ENCODE results near the gene PSTK. TPM values are rescaled to one million over a fixed set of nuclear protein-coding genes. Genes with fewer than 3 reads are reported as not detected.

The PSTK gene
- total RNA-seq, 4 donors from 2014 or later = 3.9 to 6.3 (median 5.2) TPM

GRCh38 chr10:122998360-122998917 lies 18.2 kb downstream of the PSTK start:
- intact Hi-C loops (cut with DNase I) = no loop called here
- H3K4me3 ChIP-seq (replicated peaks in 1 of 3) = no peak overlapping the region
- H3K36me3 ChIP-seq = peaks cover 16 to 19% of the 10 kb centered on the region in 2 donors
- DNase-seq = no peak
- H3K4me1 ChIP-seq = peaks cover 0 to 5% of the 10 kb centered on the region in 2 donors
- H3K27me3 ChIP-seq = no peaks in the 10 kb centered on the region
- H3K9me3 ChIP-seq = no peaks in the 10 kb centered on the region
- H3K27ac ChIP-seq = no peak overlapping the region
- no peak for TF ChIP-seq CTCF (IDR thresholded peaks at IDR 0.05)
- TF ChIP-seq POLR2A (IDR thresholded peaks at IDR 0.05) = no peak
- WGBS, 2 donors = 92 to 95% methylated on average over 6 of the region's 6 CpGs

GRCh38 chr10:122998934-122999333 lies 18.7 kb downstream of the PSTK start:
- no peaks in the 10 kb centered on the region for H3K9me3 ChIP-seq
- no peak for DNase-seq
- no peak overlapping the region for H3K4me3 ChIP-seq (replicated peaks in 1 of 3)
- H3K27me3 ChIP-seq = no peaks in the 10 kb centered on the region
- intact Hi-C loops (cut with DNase I) = no loop called here
- H3K4me1 ChIP-seq = peaks cover 0 to 5% of the 10 kb centered on the region in 2 donors
- peaks cover 12 to 15% of the 10 kb centered on the region in 2 donors for H3K36me3 ChIP-seq
- WGBS, 2 donors = 95 to 98% methylated on average over 3 of the region's 3 CpGs
- no peak for TF ChIP-seq CTCF (IDR thresholded peaks at IDR 0.05)
- TF ChIP-seq POLR2A (IDR thresholded peaks at IDR 0.05) = no peak
- no peak overlapping the region for H3K27ac ChIP-seq

GRCh38 chr10:122999347-122999746 lies 19.1 kb downstream of the PSTK start:
- H3K27me3 ChIP-seq = no peaks in the 10 kb centered on the region
- TF ChIP-seq CTCF (IDR thresholded peaks at IDR 0.05) (no peak), POLR2A (IDR thresholded peaks at IDR 0.05) (no peak)
- no peak for DNase-seq
- peaks cover 0 to 5% of the 10 kb centered on the region in 2 donors for H3K4me1 ChIP-seq
- no peak overlapping the region for H3K4me3 ChIP-seq (replicated peaks in 1 of 3)
- intact Hi-C loops (cut with DNase I) = no loop called here
- no peak overlapping the region for H3K27ac ChIP-seq
- peaks cover 8 to 11% of the 10 kb centered on the region in 2 donors for H3K36me3 ChIP-seq
- H3K9me3 ChIP-seq = no peaks in the 10 kb centered on the region
- WGBS, 2 donors = 70 to 85% methylated on average over 3 of the region's 3 CpGs

- DNase-seq = no peak
- intact Hi-C loops (cut with DNase I) = no loop called here
- peaks cover 0 to 5% of the 10 kb centered on the region in 2 donors for H3K4me1 ChIP-seq
- 87 to 89% methylated on average over 3 of the region's 3 CpGs for WGBS, 2 donors
- H3K9me3 ChIP-seq = no peaks in the 10 kb centered on the region
- peaks cover 4 to 7% of the 10 kb centered on the region in 2 donors for H3K36me3 ChIP-seq
- H3K27ac ChIP-seq = no peak overlapping the region
- no peak overlapping the region for H3K4me3 ChIP-seq (replicated peaks in 1 of 3)
- TF ChIP-seq CTCF (IDR thresholded peaks at IDR 0.05) (no peak), POLR2A (IDR thresholded peaks at IDR 0.05) (no peak)
- H3K27me3 ChIP-seq = no peaks in the 10 kb centered on the region
These were observed 20.0 kb downstream of the PSTK start for GRCh38 chr10:123000155-123000554.

- Histone ChIP-seq H3K4me3 (replicated peaks in 1 of 3) (no peak overlapping the region), H3K4me1 (peaks cover 0 to 5% of the 10 kb centered on the region in 2 donors), H3K9me3 (no peaks in the 10 kb centered on the region), H3K36me3 (no peaks in the 10 kb centered on the region), H3K27ac (no peak overlapping the region), H3K27me3 (no peaks in the 10 kb centered on the region)
- DNase-seq = no peak
- intact Hi-C loops (cut with DNase I) = no loop called here
- no peak for TF ChIP-seq POLR2A (IDR thresholded peaks at IDR 0.05)
- no peak for TF ChIP-seq CTCF (IDR thresholded peaks at IDR 0.05)
- WGBS, 2 donors = 99% methylated on average over 2 of the region's 2 CpGs
These were observed 21.2 kb downstream of the PSTK start for GRCh38 chr10:123001370-123001769.
